NCI-H187 treated with DMSO at 0.1 percent for 48 hours (cell line): ENCODE data around the gene SLCO2A1.

Experiments used
- DNase-seq: peaks from one replicate; lab custom pipeline; 2025; lab: John Stamatoyannopoulos, UW

Gene SLCO2A1

GRCh38 chr3:133884054-133884886, 145.5 kb downstream of the SLCO2A1 start:
- no peak for DNase-seq

- no peak for DNase-seq
Measured at GRCh38 chr3:133883641-133884040, 146.1 kb downstream of the SLCO2A1 start.

- no peak for DNase-seq
Measured at GRCh38 chr3:133882986-133883586, 146.6 kb downstream of the SLCO2A1 start.

- DNase-seq: no peak
Measured at GRCh38 chr3:133881939-133882825, 147.5 kb downstream of the SLCO2A1 start.

DNA sequence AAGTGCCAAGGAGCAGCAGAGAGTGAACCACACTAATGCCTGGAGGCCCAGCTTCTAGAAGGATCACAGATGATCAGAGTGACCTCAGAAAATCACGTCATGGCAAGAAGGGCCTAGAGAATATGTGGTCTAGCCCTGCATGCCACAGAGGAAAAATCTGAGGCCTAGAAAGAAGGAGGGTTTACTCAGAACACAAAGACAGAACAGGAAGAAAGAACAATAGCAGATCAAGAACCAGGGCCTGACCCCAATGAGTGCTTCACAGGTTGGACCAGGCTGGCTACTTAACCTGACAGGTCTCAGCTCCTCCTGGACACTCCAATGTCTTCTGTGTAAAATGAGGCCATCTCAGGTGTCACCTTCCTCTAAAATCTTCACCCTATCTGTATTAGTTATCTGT, 148.2 kb downstream of the SLCO2A1 start:
- DNase-seq: no peak

DNA sequence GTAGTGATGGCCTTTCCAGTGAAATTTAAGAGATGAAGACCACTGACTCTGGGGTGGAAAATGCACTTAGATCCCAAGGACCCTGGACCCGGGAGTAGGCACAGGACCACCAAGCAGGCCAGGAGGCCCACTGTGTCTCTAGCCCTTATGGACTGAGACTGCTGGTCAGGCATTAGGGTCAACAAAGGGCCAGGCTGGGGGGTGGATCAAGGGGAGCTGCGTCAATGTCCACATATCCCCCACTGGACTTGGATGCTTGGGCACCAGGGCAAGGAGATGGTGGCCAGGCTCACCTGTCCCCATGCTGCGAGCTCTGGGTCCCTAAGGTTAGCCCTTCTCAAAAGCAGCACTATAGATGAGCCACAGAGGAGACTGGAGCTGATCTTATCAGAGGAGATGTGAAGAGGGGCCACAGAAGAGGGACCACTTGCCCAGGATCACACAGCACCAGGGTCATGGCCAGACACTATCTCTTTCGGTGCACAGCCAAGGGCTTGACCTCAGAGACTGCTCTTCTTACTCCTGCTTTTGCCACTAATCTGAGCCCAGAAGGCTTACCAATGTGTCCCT, 148.8 kb downstream of the SLCO2A1 start:
- DNase-seq: no peak

DNA sequence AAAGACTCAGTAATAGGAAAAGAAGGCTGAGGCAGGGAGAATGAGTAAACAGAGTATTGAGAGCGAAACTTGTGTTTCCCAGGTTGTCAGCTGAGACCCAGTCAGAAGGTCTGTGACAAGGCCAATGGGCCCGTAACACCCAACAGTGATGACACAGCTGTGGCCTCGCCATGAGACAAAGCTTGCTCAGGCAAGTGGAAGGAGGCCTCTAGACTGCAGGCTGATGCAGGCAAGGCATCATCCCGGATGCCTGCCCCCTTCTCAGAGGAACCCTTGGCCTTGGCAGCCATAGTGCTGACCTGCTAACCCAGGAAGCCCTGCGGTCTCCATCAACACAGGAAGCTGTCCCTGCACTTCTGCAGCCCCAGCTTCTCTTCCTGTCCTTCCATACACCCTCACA, 149.4 kb downstream of the SLCO2A1 start:
- DNase-seq: no peak

DNA sequence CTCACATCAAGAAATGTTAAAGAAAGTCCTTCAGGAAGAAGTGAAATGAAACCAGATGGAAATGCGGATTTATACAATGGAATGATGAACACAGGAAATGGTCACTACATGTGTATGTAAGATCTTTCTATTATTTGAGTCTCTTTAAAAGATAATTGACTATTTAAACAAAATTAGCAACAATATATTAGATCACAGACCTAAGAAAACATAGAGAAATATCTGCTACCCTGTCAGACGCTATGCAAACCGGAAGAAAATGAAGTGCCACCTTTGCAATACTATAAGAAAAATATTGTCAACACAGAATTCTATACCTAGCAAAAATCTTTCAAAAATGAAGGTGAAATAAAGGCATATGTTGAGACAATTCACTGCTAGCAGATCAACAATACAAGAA, 151.2 kb downstream of the SLCO2A1 start:
- no peak for DNase-seq
